Activated T-cell treated with anti-CD3 and anti-CD28 coated beads, Interleukin-2, amount 50 U/mL, for 24 hours (primary cell): ENCODE results near the gene SPDEF.

ENCODE experiments used
- DNase-seq: peaks from one replicate; pipeline ENCODE4 v3.0.0-alpha.2; 2020
- H3K27ac Mint-ChIP-seq: 2 replicates; pipeline ENCODE4 v1.8.0; 2020; ENCODE audit warnings: mild to moderate bottlenecking, mixed read lengths
- H3K27me3 Mint-ChIP-seq: 2 replicates; pipeline ENCODE4 v1.8.0; 2020; ENCODE audit warnings: mixed read lengths
- H3K36me3 Mint-ChIP-seq: 2 replicates; pipeline ENCODE4 v1.8.0; 2020; ENCODE audit warnings: low read depth, mixed read lengths
- H3K4me1 Mint-ChIP-seq: 2 replicates; pipeline ENCODE4 v1.8.0; 2020; ENCODE audit warnings: low read depth, mixed read lengths
- H3K4me3 Mint-ChIP-seq: 2 replicates; pipeline ENCODE4 v1.8.0; 2020; ENCODE audit warnings: mild to moderate bottlenecking, moderate library complexity, mixed read lengths
- H3K9me3 Mint-ChIP-seq: 2 replicates; pipeline ENCODE4 v1.8.0; 2020; ENCODE audit warnings: mixed read lengths

SPDEF gene

DNA sequence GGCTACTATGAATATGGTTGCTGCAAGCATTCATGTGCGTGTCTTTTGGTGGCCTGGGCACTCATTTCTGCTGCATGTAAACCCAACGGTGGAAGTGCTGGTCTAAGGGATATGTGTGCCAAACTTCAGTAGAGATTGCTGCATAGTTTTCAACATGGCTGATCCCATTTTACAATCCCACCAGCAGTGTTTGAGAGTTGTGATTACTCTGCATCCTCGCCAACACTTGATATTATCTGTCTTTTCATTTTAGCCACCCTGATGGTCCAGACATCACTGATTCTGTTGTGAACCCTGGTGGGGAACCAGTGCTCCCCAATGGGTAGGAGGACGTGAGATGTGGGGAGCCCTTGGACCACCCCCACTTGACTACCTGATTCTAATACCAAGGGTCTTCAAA is 62.8 kb downstream of the SPDEF start:
- H3K27me3 Mint-ChIP-seq: no peaks in the 10 kb centered on the region
- H3K27ac Mint-ChIP-seq: no peak overlapping the region
- H3K9me3 Mint-ChIP-seq: no peaks in the 10 kb centered on the region
- H3K4me3 Mint-ChIP-seq: no peak overlapping the region
- DNase-seq: no peak
- no peaks in the 10 kb centered on the region for H3K4me1 Mint-ChIP-seq
- no peaks in the 10 kb centered on the region for H3K36me3 Mint-ChIP-seq

DNA sequence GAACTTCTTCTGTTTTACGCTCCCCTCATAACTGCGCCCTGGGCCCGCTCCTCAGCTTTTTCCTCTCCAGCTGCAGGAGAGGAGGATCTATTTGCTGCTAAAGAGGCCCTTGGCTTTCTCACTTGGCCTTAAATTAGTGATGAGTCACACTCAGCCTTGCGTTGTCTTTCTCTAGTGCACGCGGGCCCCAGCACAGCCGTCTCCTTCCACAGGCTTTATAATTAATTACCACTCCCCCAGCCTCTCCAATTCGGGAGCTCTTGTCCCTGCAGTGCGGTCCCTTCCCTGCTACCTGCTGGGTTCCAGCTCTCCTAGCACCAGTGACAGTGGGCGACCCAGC is 65.1 kb downstream of the SPDEF start:
- H3K27ac Mint-ChIP-seq: no peak overlapping the region
- H3K4me3 Mint-ChIP-seq: no peak overlapping the region
- no peak for DNase-seq
- no peaks in the 10 kb centered on the region for H3K9me3 Mint-ChIP-seq
- H3K36me3 Mint-ChIP-seq: no peaks in the 10 kb centered on the region
- H3K27me3 Mint-ChIP-seq: no peaks in the 10 kb centered on the region
- H3K4me1 Mint-ChIP-seq: peaks cover 6% of the 10 kb centered on the region

DNA sequence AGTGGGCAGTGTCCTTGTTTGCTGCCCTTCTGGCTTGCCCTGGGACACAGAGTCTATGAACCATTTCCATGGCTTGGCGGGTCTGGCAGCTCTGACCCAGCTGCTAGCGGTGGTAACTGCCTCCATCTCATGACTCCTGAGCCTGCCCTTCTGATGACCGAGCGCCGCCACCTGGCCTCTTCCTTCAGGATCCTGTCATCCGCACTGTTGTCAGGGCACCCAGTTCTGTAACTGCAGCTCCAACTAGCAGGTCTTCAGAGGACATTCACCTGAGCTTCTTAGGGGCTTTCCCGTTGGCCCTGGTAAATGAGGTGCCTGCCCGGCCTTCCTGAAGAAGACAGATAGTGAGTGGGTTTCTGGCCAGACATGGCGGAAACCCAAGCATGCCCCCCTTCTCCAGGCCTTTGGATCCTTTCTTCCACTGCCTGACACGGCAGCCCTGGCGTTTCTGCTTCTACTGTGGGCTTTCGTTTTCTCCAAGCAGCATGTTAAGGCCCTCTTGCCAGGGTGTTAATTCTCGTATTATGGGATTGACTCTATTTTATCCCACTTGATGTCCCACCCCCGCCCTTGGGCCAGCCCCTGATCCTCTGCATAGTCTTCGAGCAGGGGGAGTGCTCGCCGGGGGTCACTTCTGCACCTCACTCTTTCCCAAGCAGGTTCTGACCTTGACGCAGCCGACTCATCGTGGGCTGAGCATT is 65.6 kb downstream of the SPDEF start:
- DNase-seq: no peak
- Mint-ChIP-seq H3K27me3 (no peaks in the 10 kb centered on the region), H3K36me3 (no peaks in the 10 kb centered on the region), H3K4me3 (no peak overlapping the region), H3K4me1 (peaks cover 11% of the 10 kb centered on the region), H3K27ac (no peak overlapping the region), H3K9me3 (no peaks in the 10 kb centered on the region)

DNA sequence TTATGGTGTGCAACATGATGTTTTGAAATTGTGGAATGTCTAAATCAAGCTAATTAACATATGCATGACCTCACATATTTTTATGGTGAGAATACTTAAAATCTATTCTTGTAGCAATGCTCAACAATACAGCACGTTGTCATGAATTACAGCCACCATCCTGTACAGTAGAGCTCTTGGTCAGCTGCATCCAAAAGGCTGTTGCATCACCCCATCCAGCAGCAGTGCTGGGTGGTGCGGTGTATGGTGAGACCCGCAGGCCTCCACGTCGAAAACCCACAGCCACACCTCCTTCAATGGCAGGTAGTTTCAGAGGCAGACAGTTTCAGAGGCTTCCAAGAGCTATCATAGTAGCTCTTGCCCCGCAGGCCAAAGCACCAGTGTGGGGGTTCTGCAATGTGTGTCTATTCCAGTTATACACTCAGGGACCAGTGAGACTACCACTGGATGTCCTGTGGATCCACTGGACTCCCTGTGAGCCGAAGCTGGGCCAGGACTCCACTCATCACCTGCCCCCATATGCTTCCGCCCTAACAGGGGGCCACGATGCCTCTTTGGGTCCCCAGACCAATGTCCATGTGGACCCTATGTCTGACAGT is 66.8 kb downstream of the SPDEF start:
- no peak overlapping the region for H3K4me3 Mint-ChIP-seq
- H3K36me3 Mint-ChIP-seq: no peaks in the 10 kb centered on the region
- DNase-seq: no peak
- no peaks in the 10 kb centered on the region for H3K9me3 Mint-ChIP-seq
- H3K4me1 Mint-ChIP-seq: peaks cover 23% of the 10 kb centered on the region
- H3K27me3 Mint-ChIP-seq: no peaks in the 10 kb centered on the region
- H3K27ac Mint-ChIP-seq: no peak overlapping the region
